ENCODE measurements around the gene SORCS2. TPM values are rescaled to one million over a fixed set of nuclear protein-coding genes. Genes with fewer than 3 reads are reported as not detected.

The SORCS2 gene
- total RNA-seq, 2 donors from 2014 or later, result 0.68 to 0.92 TPM

- TF ChIP-seq, protein P1, sequence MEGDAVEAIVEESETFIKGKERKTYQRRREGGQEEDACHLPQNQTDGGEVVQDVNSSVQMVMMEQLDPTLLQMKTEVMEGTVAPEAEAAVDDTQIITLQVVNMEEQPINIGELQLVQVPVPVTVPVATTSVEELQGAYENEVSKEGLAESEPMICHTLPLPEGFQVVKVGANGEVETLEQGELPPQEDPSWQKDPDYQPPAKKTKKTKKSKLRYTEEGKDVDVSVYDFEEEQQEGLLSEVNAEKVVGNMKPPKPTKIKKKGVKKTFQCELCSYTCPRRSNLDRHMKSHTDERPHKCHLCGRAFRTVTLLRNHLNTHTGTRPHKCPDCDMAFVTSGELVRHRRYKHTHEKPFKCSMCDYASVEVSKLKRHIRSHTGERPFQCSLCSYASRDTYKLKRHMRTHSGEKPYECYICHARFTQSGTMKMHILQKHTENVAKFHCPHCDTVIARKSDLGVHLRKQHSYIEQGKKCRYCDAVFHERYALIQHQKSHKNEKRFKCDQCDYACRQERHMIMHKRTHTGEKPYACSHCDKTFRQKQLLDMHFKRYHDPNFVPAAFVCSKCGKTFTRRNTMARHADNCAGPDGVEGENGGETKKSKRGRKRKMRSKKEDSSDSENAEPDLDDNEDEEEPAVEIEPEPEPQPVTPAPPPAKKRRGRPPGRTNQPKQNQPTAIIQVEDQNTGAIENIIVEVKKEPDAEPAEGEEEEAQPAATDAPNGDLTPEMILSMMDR (IDR thresholded peaks at IDR 0.05), result no peak
- no peak overlapping the region for H3K27ac ChIP-seq
- H3K4me1 ChIP-seq (ENCODE audit: control insufficient read depth in 1 of 2, low read depth in 2 of 2), result peaks cover 3 to 13% of the 10 kb centered on the region in 2 donors
- no peak for DNase-seq (ENCODE audit: low spot score)
- H3K27me3 ChIP-seq (replicated peaks; ENCODE audit: insufficient read depth), result no peaks in the 10 kb centered on the region
- ATAC-seq (ENCODE audit: insufficient number of reproducible peaks, low FRiP score, low read depth), result no peak
- no peaks in the 10 kb centered on the region for H3K36me3 ChIP-seq
- no peak overlapping the region for H3K4me3 ChIP-seq
- no peaks in the 10 kb centered on the region for H3K9me3 ChIP-seq
Measured at GRCh38 chr4:7651461-7651921, 459.2 kb downstream of the SORCS2 start.

DNA sequence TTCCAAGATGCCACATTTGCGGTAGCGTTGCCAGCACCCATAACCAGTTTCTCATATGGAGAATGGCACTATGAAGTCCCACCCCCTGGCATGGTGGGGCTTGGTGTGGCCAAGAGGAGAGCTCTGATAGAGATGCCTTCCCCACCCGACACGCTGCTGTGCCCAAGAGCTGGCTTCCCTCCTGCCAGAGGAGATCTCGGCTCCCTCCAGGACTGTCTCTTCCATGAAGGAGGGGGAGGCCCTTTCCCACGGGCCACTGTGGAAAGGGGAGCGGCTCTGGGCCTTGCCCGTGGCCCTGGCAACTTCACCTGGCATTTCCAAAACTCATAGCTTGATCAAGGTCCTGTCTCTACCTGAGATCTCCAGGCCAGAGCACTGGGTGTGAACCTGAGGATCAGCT is 459.7 kb downstream of the SORCS2 start:
- DNase-seq (ENCODE audit: low spot score) (no peak), ATAC-seq (ENCODE audit: insufficient number of reproducible peaks, low FRiP score, low read depth) (no peak)
- Histone ChIP-seq H3K27me3 (replicated peaks; ENCODE audit: insufficient read depth) (no peaks in the 10 kb centered on the region), H3K27ac (no peak overlapping the region), H3K4me3 (no peak overlapping the region), H3K9me3 (no peaks in the 10 kb centered on the region), H3K4me1 (ENCODE audit: control insufficient read depth in 1 of 2, low read depth in 2 of 2) (peaks cover 3 to 13% of the 10 kb centered on the region in 2 donors), H3K36me3 (no peaks in the 10 kb centered on the region)
- TF ChIP-seq, protein P1 (IDR thresholded peaks at IDR 0.05), result no peak

- ATAC-seq (ENCODE audit: insufficient number of reproducible peaks, low FRiP score, low read depth) (no peak), DNase-seq (ENCODE audit: low spot score) (no peak)
- Histone ChIP-seq H3K4me3 (peak overlapping the region; percentile 5), H3K9me3 (no peaks in the 10 kb centered on the region), H3K36me3 (no peaks in the 10 kb centered on the region), H3K27ac (no peak overlapping the region), H3K4me1 (ENCODE audit: control insufficient read depth in 1 of 2, low read depth in 2 of 2) (peaks cover 3 to 13% of the 10 kb centered on the region in 2 donors), H3K27me3 (replicated peaks; ENCODE audit: insufficient read depth) (no peaks in the 10 kb centered on the region)
- TF ChIP-seq, protein P1 (IDR thresholded peaks at IDR 0.05), result no peak
Measured at GRCh38 chr4:7652451-7652881, 460.1 kb downstream of the SORCS2 start.

DNA sequence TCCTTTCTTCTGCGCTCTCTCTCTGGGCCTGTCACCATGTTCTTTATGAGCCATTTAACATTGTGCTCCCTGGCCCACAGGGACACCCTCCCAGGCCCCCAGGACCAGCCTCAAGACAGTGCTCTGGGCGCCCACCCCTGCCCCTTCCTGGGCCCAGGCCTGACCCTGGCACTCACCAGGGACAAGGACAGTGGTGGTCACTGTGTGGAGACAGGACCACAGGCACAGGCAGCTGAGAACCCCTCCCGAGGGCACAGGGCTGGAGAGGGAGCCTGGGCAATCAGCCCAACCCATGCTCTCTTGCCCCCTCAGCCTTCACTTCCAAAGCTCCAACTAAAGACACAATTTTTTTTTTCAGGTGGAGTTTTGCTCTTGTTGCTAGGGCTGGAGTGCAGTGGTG is 460.6 kb downstream of the SORCS2 start:
- no peaks in the 10 kb centered on the region for H3K27me3 ChIP-seq (replicated peaks; ENCODE audit: insufficient read depth)
- no peaks in the 10 kb centered on the region for H3K9me3 ChIP-seq
- H3K4me3 ChIP-seq, result peak overlapping the region; percentile 5
- ATAC-seq (ENCODE audit: insufficient number of reproducible peaks, low FRiP score, low read depth) (no peak), DNase-seq (ENCODE audit: low spot score) (no peak)
- no peak overlapping the region for H3K27ac ChIP-seq
- H3K4me1 ChIP-seq (ENCODE audit: control insufficient read depth in 1 of 2, low read depth in 2 of 2), result peaks cover 3 to 13% of the 10 kb centered on the region in 2 donors
- H3K36me3 ChIP-seq, result no peaks in the 10 kb centered on the region
- TF ChIP-seq, protein P1 (IDR thresholded peaks at IDR 0.05), result no peak

- H3K4me1 ChIP-seq (ENCODE audit: control insufficient read depth in 1 of 2, low read depth in 2 of 2), result peaks cover 3 to 13% of the 10 kb centered on the region in 2 donors
- H3K36me3 ChIP-seq, result no peaks in the 10 kb centered on the region
- no peaks in the 10 kb centered on the region for H3K27me3 ChIP-seq (replicated peaks; ENCODE audit: insufficient read depth)
- H3K9me3 ChIP-seq, result no peaks in the 10 kb centered on the region
- TF ChIP-seq, protein P1 (IDR thresholded peaks at IDR 0.05), result no peak
- DNase-seq (ENCODE audit: low spot score) (no peak), ATAC-seq (ENCODE audit: insufficient number of reproducible peaks, low FRiP score, low read depth) (no peak)
- no peak overlapping the region for H3K27ac ChIP-seq
- peak overlapping the region; percentile 41 for H3K4me3 ChIP-seq
Measured at GRCh38 chr4:7653510-7654369, 461.4 kb downstream of the SORCS2 start.
